Activated T-helper 1 cell treated with Interleukin-2 at 50 U/mL for 16 hours (primary cell): Measurements from ENCODE around the gene EPRS1.
"Not testable (repeated sequence)": the region's sequence is repeated elsewhere in the genome, so short reads cannot be mapped to it uniquely, and the experiment has no call there.

Experiments
- DNase-seq: peaks from one replicate; pipeline ENCODE4 v3.0.0-alpha.2; 2020; ENCODE audit warnings: low read depth

EPRS1 gene

DNA sequence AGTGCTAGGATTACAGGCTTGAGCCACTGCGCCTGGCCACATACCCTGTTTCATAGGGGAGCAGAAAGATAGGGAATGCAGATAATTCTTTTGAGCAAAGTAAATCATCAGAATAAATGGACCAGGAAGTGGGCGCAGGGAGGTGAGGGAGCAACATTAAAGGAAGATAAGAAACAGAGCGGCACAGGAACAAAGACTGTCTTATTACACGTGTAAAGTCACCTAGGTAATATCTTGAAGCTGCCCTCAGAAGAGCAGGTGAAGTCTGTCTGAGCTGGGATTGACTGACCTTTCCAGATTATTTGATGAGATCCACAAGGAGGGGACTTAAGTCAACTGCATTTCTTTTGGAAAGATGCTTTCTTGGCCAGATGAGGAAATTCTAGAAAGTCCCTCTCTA, 7.7 kb downstream of the EPRS1 start:
- no peak for DNase-seq

- DNase-seq = not testable (repeated sequence)
Measured at GRCh38 chr1:220037810-220038209, 8.5 kb downstream of the EPRS1 start.

- DNase-seq = no peak
Measured at GRCh38 chr1:220032911-220033310, 13.4 kb downstream of the EPRS1 start.

- no peak for DNase-seq
Measured at GRCh38 chr1:220031287-220031686, 15.0 kb downstream of the EPRS1 start.

- no peak for DNase-seq
Measured at GRCh38 chr1:220028346-220028895, 17.9 kb downstream of the EPRS1 start.

- no peak for DNase-seq
Measured at GRCh38 chr1:220019071-220019470, 27.2 kb downstream of the EPRS1 start.

DNA sequence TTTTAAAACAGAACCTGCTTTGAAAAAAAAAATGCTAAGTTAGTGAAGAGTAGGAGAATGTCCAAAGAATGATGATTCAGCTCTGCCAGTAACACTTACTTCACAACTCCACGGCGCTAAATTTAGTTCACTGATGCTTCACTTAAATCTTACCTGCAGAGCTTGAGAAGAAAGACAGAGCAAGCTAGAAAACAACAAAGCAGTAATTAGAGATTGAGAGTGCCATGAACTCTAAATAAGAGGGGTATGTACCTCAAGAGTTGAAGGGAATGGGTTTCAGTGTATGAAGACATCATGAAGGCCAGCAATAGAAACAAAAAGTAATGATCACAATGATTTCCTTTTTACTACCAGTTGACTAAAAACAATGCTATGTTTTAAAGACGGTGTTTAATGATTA, 32.8 kb downstream of the EPRS1 start:
- DNase-seq = no peak

DNA sequence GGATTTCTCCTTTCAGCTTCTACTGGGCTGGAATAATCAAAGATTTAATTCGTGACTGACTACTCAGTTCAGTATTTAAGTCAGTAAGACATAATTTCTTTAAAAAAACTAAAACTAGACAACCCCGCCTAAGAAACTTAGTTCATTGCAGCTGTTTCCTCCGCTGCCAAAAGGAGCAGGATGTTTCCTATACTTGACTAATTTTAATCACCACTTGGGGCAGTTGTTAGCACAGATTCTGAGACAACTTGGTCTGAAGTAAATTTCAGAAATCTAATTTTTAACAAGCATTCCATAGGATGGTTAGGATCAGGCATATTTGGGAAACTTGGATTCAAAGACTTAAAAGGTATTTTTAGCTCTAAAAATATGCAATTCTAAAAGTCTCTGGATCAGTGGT, 34.0 kb downstream of the EPRS1 start:
- DNase-seq = no peak

GRCh38 chr1:220011620-220012019, 34.7 kb downstream of the EPRS1 start:
- no peak for DNase-seq

- DNase-seq = no peak
Measured at GRCh38 chr1:220007438-220007837, 38.9 kb downstream of the EPRS1 start.

- DNase-seq = no peak
Measured at GRCh38 chr1:220005489-220005888, 40.8 kb downstream of the EPRS1 start.

GRCh38 chr1:220003610-220004299, 42.5 kb downstream of the EPRS1 start:
- no peak for DNase-seq

DNA sequence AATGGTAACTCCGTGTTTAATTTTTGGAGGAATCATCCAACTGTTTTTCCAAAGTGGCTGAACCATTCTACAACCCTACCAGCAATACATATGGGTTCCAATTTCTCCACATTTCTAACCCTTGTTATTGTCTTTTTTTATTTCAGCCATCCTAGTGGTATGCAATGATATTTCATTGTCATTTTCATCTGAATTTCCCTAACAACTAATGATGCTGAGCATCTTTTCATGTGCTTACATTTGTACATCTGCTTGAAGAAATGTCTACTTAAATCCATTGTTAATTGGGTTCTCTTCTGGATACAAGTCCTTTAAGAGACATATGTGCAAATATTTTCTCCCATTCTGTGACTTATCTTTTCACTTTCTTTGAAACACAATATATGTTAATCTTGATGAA, 43.3 kb downstream of the EPRS1 start:
- no peak for DNase-seq

DNA sequence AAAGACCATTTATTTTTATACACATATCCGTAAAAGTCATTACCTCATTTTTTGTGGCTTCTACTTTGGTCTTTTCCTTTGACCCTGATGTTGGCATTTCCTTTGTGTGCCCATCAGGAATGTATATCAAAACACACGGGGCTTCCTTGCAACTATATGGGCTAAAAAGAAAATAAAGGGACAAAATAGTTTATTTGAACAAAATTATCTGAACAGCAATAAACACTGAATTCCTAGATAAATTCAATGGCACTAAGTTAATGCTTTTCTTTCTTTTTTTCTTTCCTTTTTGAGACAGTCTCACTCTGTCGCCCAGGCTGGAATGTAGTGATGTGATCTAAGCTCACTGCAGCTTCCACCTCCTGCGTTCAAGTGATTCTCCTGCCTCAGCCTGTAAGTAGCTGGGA, 45.2 kb downstream of the EPRS1 start:
- DNase-seq = no peak

- DNase-seq = no peak
Measured at GRCh38 chr1:219999821-220000220, 46.5 kb downstream of the EPRS1 start.
